Measurements from ENCODE around the gene LMNA. TPM values are rescaled to one million over a fixed set of nuclear protein-coding genes. Genes with fewer than 3 reads are reported as not detected.
"Not testable (repeated sequence)": the region's sequence is repeated elsewhere in the genome, so short reads cannot be mapped to it uniquely, and the experiment has no call there.

LMNA gene
- total and polyA plus RNA-seq, 4 donors: 163 to 547 (median 193) TPM

GRCh38 chr1:156120318-156120717 lies 5.8 kb downstream of the LMNA start:
- Histone ChIP-seq H3K4me3 (no peak overlapping the region), H3K4me1 (ENCODE audit: control insufficient read depth in 5 of 5, insufficient read depth in 5 of 5, low read length in 5 of 5) (peaks cover 23 to 50% (median 34%) of the 10 kb centered on the region in 5 donors), H3K9ac (ENCODE audit: insufficient read depth in 1 of 2, low read length in 2 of 2) (peak overlapping the region in 1 of 2 donors; percentile 29), H3K36me3 (ENCODE audit: control insufficient read depth in 4 of 4, insufficient read depth in 4 of 4, low read length in 4 of 4) (peaks cover 0 to 12% (median 6%) of the 10 kb centered on the region in 4 donors), H3K9me3 (ENCODE audit: control insufficient read depth in 4 of 4, insufficient read depth in 3 of 4, low read length in 3 of 4) (no peaks in the 10 kb centered on the region), H3K27me3 (ENCODE audit: control insufficient read depth in 3 of 3, insufficient read depth in 3 of 3, low read length in 2 of 3) (no peaks in the 10 kb centered on the region), H3K27ac (ENCODE audit: low read depth in 1 of 2, low read length in 1 of 2) (peak overlapping the region; percentile 61 to 87)
- WGBS, 2 donors: 87 to 95% methylated on average over 3 of the region's 3 CpGs
- DNase-seq (no peak), ATAC-seq (ENCODE audit: insufficient read depth, low FRiP score) (no peak)
- no peak for TF ChIP-seq CTCF (IDR thresholded peaks at IDR 0.05; ENCODE audit: control extremely low read depth, extremely low read depth)

- peak overlapping the region; percentile 87 to 94 for H3K27ac ChIP-seq (ENCODE audit: low read depth in 1 of 2, low read length in 1 of 2)
- DNase-seq; ATAC-seq (ENCODE audit: insufficient read depth, low FRiP score); H3K4me3 ChIP-seq; H3K9ac ChIP-seq (ENCODE audit: insufficient read depth in 1 of 2, low read length in 2 of 2); H3K9me3 ChIP-seq (ENCODE audit: control insufficient read depth in 4 of 4, insufficient read depth in 3 of 4, low read length in 3 of 4); H3K27me3 ChIP-seq (ENCODE audit: control insufficient read depth in 3 of 3, insufficient read depth in 3 of 3, low read length in 2 of 3): not testable (repeated sequence)
- peaks cover 0 to 12% (median 6%) of the 10 kb centered on the region in 4 donors for H3K36me3 ChIP-seq (ENCODE audit: control insufficient read depth in 4 of 4, insufficient read depth in 4 of 4, low read length in 4 of 4)
- H3K4me1 ChIP-seq (ENCODE audit: control insufficient read depth in 5 of 5, insufficient read depth in 5 of 5, low read length in 5 of 5): peaks cover 19 to 47% (median 36%) of the 10 kb centered on the region in 5 donors
- WGBS, 2 donors: 58 to 71% methylated on average over 4 of the region's 4 CpGs
Measured at GRCh38 chr1:156121005-156121404, 6.5 kb downstream of the LMNA start.

- Histone ChIP-seq H3K27ac (ENCODE audit: low read depth in 1 of 2, low read length in 1 of 2) (peak overlapping the region; percentile 87 to 94), H3K27me3 (ENCODE audit: control insufficient read depth in 3 of 3, insufficient read depth in 3 of 3, low read length in 2 of 3) (no peaks in the 10 kb centered on the region), H3K4me3 (no peak overlapping the region), H3K9ac (ENCODE audit: insufficient read depth in 1 of 2, low read length in 2 of 2) (no peak overlapping the region), H3K4me1 (ENCODE audit: control insufficient read depth in 5 of 5, insufficient read depth in 5 of 5, low read length in 5 of 5) (peaks cover 19 to 47% (median 37%) of the 10 kb centered on the region in 5 donors), H3K9me3 (ENCODE audit: control insufficient read depth in 4 of 4, insufficient read depth in 3 of 4, low read length in 3 of 4) (no peaks in the 10 kb centered on the region), H3K36me3 (ENCODE audit: control insufficient read depth in 4 of 4, insufficient read depth in 4 of 4, low read length in 4 of 4) (peaks cover 0 to 12% (median 6%) of the 10 kb centered on the region in 4 donors)
- ATAC-seq (ENCODE audit: insufficient read depth, low FRiP score) (no peak), DNase-seq (no peak)
- TF ChIP-seq CTCF (IDR thresholded peaks at IDR 0.05; ENCODE audit: control extremely low read depth, extremely low read depth): no peak
- 82 to 85% methylated on average over 4 of the region's 4 CpGs for WGBS, 2 donors
Measured at GRCh38 chr1:156121457-156121856, 6.9 kb downstream of the LMNA start.

- H3K9ac ChIP-seq (ENCODE audit: insufficient read depth in 1 of 2, low read length in 2 of 2): peak overlapping the region in 1 of 2 donors; percentile 47
- H3K9me3 ChIP-seq (ENCODE audit: control insufficient read depth in 4 of 4, insufficient read depth in 3 of 4, low read length in 3 of 4): no peaks in the 10 kb centered on the region
- WGBS, 2 donors: 71 to 82% methylated on average over 4 of the region's 4 CpGs
- peaks cover 19 to 50% (median 37%) of the 10 kb centered on the region in 5 donors for H3K4me1 ChIP-seq (ENCODE audit: control insufficient read depth in 5 of 5, insufficient read depth in 5 of 5, low read length in 5 of 5)
- peaks cover 0 to 12% (median 6%) of the 10 kb centered on the region in 4 donors for H3K36me3 ChIP-seq (ENCODE audit: control insufficient read depth in 4 of 4, insufficient read depth in 4 of 4, low read length in 4 of 4)
- no peak overlapping the region for H3K4me3 ChIP-seq
- ATAC-seq (ENCODE audit: insufficient read depth, low FRiP score) (no peak), DNase-seq (no peak)
- no peaks in the 10 kb centered on the region for H3K27me3 ChIP-seq (ENCODE audit: control insufficient read depth in 3 of 3, insufficient read depth in 3 of 3, low read length in 2 of 3)
- TF ChIP-seq CTCF (IDR thresholded peaks at IDR 0.05; ENCODE audit: control extremely low read depth, extremely low read depth): no peak
- H3K27ac ChIP-seq (ENCODE audit: low read depth in 1 of 2, low read length in 1 of 2): peak overlapping the region; percentile 82 to 94
Measured at GRCh38 chr1:156122086-156122485, 7.6 kb downstream of the LMNA start.
